Neural progenitor cell (in vitro differentiated cells): ENCODE results near the gene NXPH2. TPM values are rescaled to one million over a fixed set of nuclear protein-coding genes. Genes with fewer than 3 reads are reported as not detected.

ENCODE experiments used
- DNase-seq: peaks from one replicate; pipeline ENCODE4 v3.0.0-alpha.2; 2016; ENCODE audit warnings: low spot score
- H2AFZ ChIP-seq: fragments of 200-600 bp; sonication (generic); replicated peaks from 2 replicates; pipeline ENCODE4 v1.6.1; 2016; ENCODE audit warnings: antibody characterized with exemption
- H3F3A ChIP-seq: fragments of 200-600 bp; sonication (generic); 2 replicates; pipeline ENCODE4 v1.6.1; 2016; ENCODE audit warnings: antibody characterized with exemption, low read depth
- H3K27ac ChIP-seq: fragments of 200-600 bp; sonication (generic); 2 replicates; pipeline ENCODE4 v1.5.1; 2016; ENCODE audit warnings: mild to moderate bottlenecking
- H3K27me3 ChIP-seq: fragments of 200-600 bp; sonication (generic); 2 replicates; pipeline ENCODE4 v1.6.1; 2016; ENCODE audit warnings: mild to moderate bottlenecking, moderate library complexity
- H3K36me3 ChIP-seq: fragments of 200-600 bp; sonication (generic); 2 replicates; pipeline ENCODE4 v1.5.1; 2016
- H3K4me1 ChIP-seq: fragments of 200-600 bp; sonication (generic); 2 replicates; pipeline ENCODE4 v1.6.1; 2016; ENCODE audit warnings: mixed run types
- H3K4me2 ChIP-seq: fragments of 200-600 bp; sonication (generic); 2 replicates; pipeline ENCODE4 v1.6.1; 2016
- H3K4me3 ChIP-seq: fragments of 200-600 bp; sonication (generic); 2 replicates; pipeline ENCODE4 v1.5.1; 2016
- H3K79me2 ChIP-seq: fragments of 200-600 bp; sonication (generic); 2 replicates; pipeline ENCODE4 v1.6.1; 2016; ENCODE audit warnings: low read depth
- H3K9ac ChIP-seq: fragments of 200-600 bp; sonication (generic); 2 replicates; pipeline ENCODE4 v1.6.1; 2016
- H3K9me3 ChIP-seq: fragments of 200-600 bp; sonication (generic); 2 replicates; pipeline ENCODE4 v1.5.1; 2016; ENCODE audit warnings: low read depth
- H4K20me1 ChIP-seq: fragments of 200-600 bp; sonication (generic); 2 replicates; pipeline ENCODE4 v1.6.1; 2016; ENCODE audit warnings: low read depth
- H3K27ac Mint-ChIP-seq: 3 replicates; pipeline ENCODE4 v1.8.0; 2021; ENCODE audit warnings: mixed read lengths
- H3K27me3 Mint-ChIP-seq: 2 replicates; pipeline ENCODE4 v1.8.0; 2022; ENCODE audit warnings: low read depth, mild to moderate bottlenecking, inconsistent platforms, moderate library complexity, mixed read lengths; ENCODE audit not compliant: insufficient read depth
- H3K36me3 Mint-ChIP-seq: 3 replicates; pipeline ENCODE4 v1.8.0; 2021; ENCODE audit warnings: mixed read lengths
- H3K4me1 Mint-ChIP-seq: 3 replicates; pipeline ENCODE4 v1.8.0; 2021; ENCODE audit warnings: mixed read lengths
- H3K4me3 Mint-ChIP-seq: 3 replicates; pipeline ENCODE4 v1.8.0; 2021; ENCODE audit warnings: mild to moderate bottlenecking, moderate library complexity, mixed read lengths
- H3K9me3 Mint-ChIP-seq: 3 replicates; pipeline ENCODE4 v1.8.0; 2020; ENCODE audit warnings: mixed read lengths
- EZH2 ChIP-seq: fragments of 200-600 bp; sonication (generic); IDR thresholded peaks from 2 replicates; pipeline ENCODE4 v1.6.1; 2017; ENCODE audit warnings: antibody characterized with exemption, mild to moderate bottlenecking, moderate library complexity
- EZH2phosphoT487 ChIP-seq: fragments of 200-600 bp; sonication (generic); IDR thresholded peaks from 2 replicates; pipeline ENCODE4 v1.6.1; 2017; ENCODE audit warnings: antibody characterized with exemption
- total RNA-seq: library from RNA; depleted of rRNA; stranded (reverse); fragments of >200 nt; gene quantifications from 2 replicates; pipeline ENCODE4 v1.2.3, GENCODE V29; 2015; ENCODE audit warnings: low replicate concordance
- TF ChIP-seq, protein P1 (sequence below): fragments of 200-600 bp; sonication (generic); IDR thresholded peaks from 2 replicates; pipeline ENCODE4 v1.5.1; 2017; ENCODE audit warnings: antibody characterized with exemption, mild to moderate bottlenecking

Gene NXPH2
- total RNA-seq, 1 donor from 2014 or later: 4.3 TPM

DNA sequence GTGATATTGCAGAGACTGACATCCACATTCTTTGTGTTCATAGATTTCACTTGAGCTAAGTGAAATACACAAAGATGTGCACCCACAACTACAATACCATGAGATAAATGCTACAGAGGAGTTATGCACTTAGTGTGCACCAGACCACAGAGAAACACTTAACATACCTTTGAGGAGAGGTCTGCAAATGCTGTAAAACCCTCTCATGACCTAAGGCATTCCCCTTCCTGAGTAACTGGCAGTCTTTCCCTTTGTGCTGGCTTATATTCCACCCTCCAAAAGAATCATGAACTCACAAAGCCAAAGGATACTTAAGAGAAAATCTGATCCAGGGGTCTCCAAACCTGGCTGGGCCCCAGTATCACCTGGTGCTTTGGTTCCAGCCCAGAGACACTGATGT lies 16.2 kb downstream of the NXPH2 start:
- no peak overlapping the region for H3K4me3 Mint-ChIP-seq
- no peaks in the 10 kb centered on the region for H4K20me1 ChIP-seq
- H2AFZ ChIP-seq: no peak overlapping the region
- no peak for DNase-seq
- no peak overlapping the region for H3K27ac ChIP-seq
- H3K9ac ChIP-seq: no peak overlapping the region
- H3K27me3 Mint-ChIP-seq: no peaks in the 10 kb centered on the region
- H3K9me3 Mint-ChIP-seq: no peaks in the 10 kb centered on the region
- H3K4me1 Mint-ChIP-seq: no peaks in the 10 kb centered on the region
- TF ChIP-seq EZH2: no peak
- H3K79me2 ChIP-seq: peaks cover 4% of the 10 kb centered on the region
- no peaks in the 10 kb centered on the region for H3F3A ChIP-seq
- no peaks in the 10 kb centered on the region for H3K9me3 ChIP-seq
- no peaks in the 10 kb centered on the region for H3K27me3 ChIP-seq
- no peak overlapping the region for H3K4me2 ChIP-seq
- no peaks in the 10 kb centered on the region for H3K36me3 ChIP-seq
- H3K4me1 ChIP-seq: peaks cover 4% of the 10 kb centered on the region
- H3K4me3 ChIP-seq: no peak overlapping the region
- H3K27ac Mint-ChIP-seq: no peak overlapping the region
- H3K36me3 Mint-ChIP-seq: no peaks in the 10 kb centered on the region

DNA sequence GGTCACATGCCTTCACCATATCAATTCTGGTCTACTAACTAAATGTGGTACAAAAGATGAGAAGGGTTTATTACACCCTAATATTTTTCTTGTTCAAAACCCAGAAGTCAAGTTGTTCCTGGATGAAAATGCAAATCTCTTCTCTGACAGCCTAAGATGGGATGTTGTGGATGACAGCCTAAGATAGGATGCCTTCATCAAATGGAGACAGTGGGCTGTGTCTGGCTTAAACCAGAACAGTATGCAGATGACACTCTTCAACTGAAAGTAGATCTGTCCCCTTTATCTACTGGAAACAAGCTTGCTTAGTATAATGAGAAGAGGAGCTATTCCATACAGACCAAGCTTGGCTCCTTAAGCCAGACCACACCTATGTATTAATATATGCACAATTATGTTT lies 17.7 kb downstream of the NXPH2 start:
- Histone ChIP-seq H2AFZ (no peak overlapping the region), H3K79me2 (peaks cover 4% of the 10 kb centered on the region), H3K27me3 (no peaks in the 10 kb centered on the region), H3K9ac (no peak overlapping the region), H3K4me2 (no peak overlapping the region), H4K20me1 (no peaks in the 10 kb centered on the region), H3K36me3 (no peaks in the 10 kb centered on the region), H3K4me1 (peaks cover 4% of the 10 kb centered on the region), H3F3A (no peaks in the 10 kb centered on the region), H3K9me3 (no peaks in the 10 kb centered on the region), H3K4me3 (no peak overlapping the region), H3K27ac (no peak overlapping the region)
- Mint-ChIP-seq H3K9me3 (no peaks in the 10 kb centered on the region), H3K27me3 (no peaks in the 10 kb centered on the region), H3K36me3 (no peaks in the 10 kb centered on the region), H3K4me3 (no peak overlapping the region), H3K27ac (no peak overlapping the region), H3K4me1 (no peaks in the 10 kb centered on the region)
- DNase-seq: no peak
- TF ChIP-seq EZH2 (no peak), EZH2phosphoT487 (no peak)
- TF ChIP-seq, protein P1, sequence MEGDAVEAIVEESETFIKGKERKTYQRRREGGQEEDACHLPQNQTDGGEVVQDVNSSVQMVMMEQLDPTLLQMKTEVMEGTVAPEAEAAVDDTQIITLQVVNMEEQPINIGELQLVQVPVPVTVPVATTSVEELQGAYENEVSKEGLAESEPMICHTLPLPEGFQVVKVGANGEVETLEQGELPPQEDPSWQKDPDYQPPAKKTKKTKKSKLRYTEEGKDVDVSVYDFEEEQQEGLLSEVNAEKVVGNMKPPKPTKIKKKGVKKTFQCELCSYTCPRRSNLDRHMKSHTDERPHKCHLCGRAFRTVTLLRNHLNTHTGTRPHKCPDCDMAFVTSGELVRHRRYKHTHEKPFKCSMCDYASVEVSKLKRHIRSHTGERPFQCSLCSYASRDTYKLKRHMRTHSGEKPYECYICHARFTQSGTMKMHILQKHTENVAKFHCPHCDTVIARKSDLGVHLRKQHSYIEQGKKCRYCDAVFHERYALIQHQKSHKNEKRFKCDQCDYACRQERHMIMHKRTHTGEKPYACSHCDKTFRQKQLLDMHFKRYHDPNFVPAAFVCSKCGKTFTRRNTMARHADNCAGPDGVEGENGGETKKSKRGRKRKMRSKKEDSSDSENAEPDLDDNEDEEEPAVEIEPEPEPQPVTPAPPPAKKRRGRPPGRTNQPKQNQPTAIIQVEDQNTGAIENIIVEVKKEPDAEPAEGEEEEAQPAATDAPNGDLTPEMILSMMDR: no peak

DNA sequence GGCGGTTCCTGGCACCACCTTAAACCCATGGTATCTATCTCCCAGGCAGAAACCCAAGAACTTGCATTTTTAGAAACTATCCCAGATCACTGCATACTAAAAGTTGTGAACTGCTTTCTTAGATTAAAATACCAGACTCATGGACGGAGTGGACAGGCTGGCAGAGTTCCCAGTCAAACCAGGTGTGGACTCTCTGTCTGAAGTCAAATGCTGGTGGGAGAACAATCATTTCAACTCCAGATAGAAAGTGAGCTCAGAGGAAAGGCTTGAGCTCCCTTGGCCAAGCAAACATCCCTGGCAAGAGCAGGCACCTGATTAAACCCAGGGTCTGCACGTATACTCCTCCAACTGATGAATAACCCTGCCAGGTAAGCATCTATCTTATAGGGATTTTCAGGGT lies 19.5 kb downstream of the NXPH2 start:
- H3K27ac Mint-ChIP-seq: no peak overlapping the region
- H3K9me3 Mint-ChIP-seq: no peaks in the 10 kb centered on the region
- no peak overlapping the region for H3K27ac ChIP-seq
- no peaks in the 10 kb centered on the region for H3K9me3 ChIP-seq
- H3K4me1 Mint-ChIP-seq: no peaks in the 10 kb centered on the region
- no peaks in the 10 kb centered on the region for H3K36me3 ChIP-seq
- no peak overlapping the region for H3K4me3 ChIP-seq
- no peaks in the 10 kb centered on the region for H3K27me3 ChIP-seq
- H4K20me1 ChIP-seq: no peaks in the 10 kb centered on the region
- no peaks in the 10 kb centered on the region for H3K36me3 Mint-ChIP-seq
- no peak overlapping the region for H3K9ac ChIP-seq
- H3K4me1 ChIP-seq: peaks cover 4% of the 10 kb centered on the region
- H2AFZ ChIP-seq: no peak overlapping the region
- no peak for DNase-seq
- TF ChIP-seq EZH2 (no peak), EZH2phosphoT487 (no peak)
- TF ChIP-seq, protein P1: no peak
- H3K79me2 ChIP-seq: peaks cover 4% of the 10 kb centered on the region
- H3K27me3 Mint-ChIP-seq: no peaks in the 10 kb centered on the region
- H3F3A ChIP-seq: no peaks in the 10 kb centered on the region
- no peak overlapping the region for H3K4me3 Mint-ChIP-seq
- no peak overlapping the region for H3K4me2 ChIP-seq

DNA sequence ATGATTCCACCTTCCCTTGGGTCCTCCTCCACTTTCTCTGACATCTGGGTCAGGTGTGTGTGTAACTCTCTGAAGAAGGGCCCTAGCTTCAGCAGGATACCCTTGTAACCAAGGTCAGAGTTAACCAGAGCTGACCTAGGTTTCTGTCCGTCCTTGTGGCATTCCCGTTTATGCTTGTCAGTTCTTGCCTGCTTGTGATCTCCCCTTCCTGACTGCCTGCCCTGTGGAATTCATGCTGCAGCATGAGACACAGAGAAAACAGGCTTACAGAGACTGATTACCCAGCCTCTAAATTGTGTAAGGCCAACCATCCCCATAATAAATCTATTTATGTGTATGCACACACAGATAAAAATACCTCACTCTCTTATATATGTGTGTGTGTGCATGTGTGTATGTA lies 22.8 kb downstream of the NXPH2 start:
- Histone ChIP-seq H3K9me3 (no peaks in the 10 kb centered on the region), H3K36me3 (no peaks in the 10 kb centered on the region), H3K27ac (no peak overlapping the region), H3K4me1 (no peaks in the 10 kb centered on the region), H3K9ac (no peak overlapping the region), H3K4me3 (no peak overlapping the region), H3K79me2 (no peaks in the 10 kb centered on the region), H3K27me3 (no peaks in the 10 kb centered on the region), H3K4me2 (no peak overlapping the region), H3F3A (no peaks in the 10 kb centered on the region), H4K20me1 (no peaks in the 10 kb centered on the region), H2AFZ (no peak overlapping the region)
- no peak overlapping the region for H3K27ac Mint-ChIP-seq
- no peak for DNase-seq
- H3K4me3 Mint-ChIP-seq: no peak overlapping the region
- no peaks in the 10 kb centered on the region for H3K27me3 Mint-ChIP-seq
- no peaks in the 10 kb centered on the region for H3K36me3 Mint-ChIP-seq
- H3K4me1 Mint-ChIP-seq: no peaks in the 10 kb centered on the region
- TF ChIP-seq EZH2phosphoT487 (no peak), EZH2 (no peak)
- TF ChIP-seq, protein P1: no peak
- H3K9me3 Mint-ChIP-seq: no peaks in the 10 kb centered on the region
